Sigmoid colon (tissue), 3 donors: ENCODE data around the gene WDR5B.

Source experiments
- POLR2A ChIP-seq, 2 donors: fragments of 450-650 bp; IDR thresholded peaks; one replicate each; pipeline ENCODE4 v1.6.1; 2016; ENCODE audit warnings: antibody characterized with exemption in 2 of 2, mild to moderate bottlenecking in 2 of 2, moderate library complexity in 2 of 2
- TF ChIP-seq, protein P1 (sequence below), 4 experiments: fragments of 450-650 bp in 3 of 4; fragments of 200-600 bp in 1 of 4; IDR thresholded peaks; one replicate each; pipeline ENCODE4 v1.5.1; 2016 to 2019; ENCODE audit warnings: antibody characterized with exemption in 4 of 4, mild to moderate bottlenecking in 3 of 4, moderate library complexity in 2 of 4

DNA sequence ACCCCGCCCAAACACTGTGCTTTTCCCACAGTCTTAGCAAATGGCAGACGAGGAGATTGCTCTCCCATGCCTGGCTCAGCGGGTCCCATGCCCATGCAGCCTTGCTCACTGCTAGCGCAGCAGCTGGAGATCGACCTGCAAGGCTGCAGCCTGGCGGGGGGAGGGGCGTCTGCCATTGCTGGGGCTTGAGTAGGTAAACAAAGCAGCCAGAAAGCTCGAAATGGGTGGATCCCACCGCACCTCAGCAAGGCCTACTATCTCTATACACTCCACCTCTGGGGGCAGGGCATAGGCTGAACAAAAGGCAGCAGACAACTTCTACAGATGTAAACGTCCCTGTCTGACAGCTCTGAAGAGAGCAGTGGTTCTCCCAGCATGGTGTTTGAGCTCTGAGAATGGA is 27.2 kb upstream of the WDR5B start:
- no peak for TF ChIP-seq POLR2A (IDR thresholded peaks at IDR 0.05)
- TF ChIP-seq, protein P1, sequence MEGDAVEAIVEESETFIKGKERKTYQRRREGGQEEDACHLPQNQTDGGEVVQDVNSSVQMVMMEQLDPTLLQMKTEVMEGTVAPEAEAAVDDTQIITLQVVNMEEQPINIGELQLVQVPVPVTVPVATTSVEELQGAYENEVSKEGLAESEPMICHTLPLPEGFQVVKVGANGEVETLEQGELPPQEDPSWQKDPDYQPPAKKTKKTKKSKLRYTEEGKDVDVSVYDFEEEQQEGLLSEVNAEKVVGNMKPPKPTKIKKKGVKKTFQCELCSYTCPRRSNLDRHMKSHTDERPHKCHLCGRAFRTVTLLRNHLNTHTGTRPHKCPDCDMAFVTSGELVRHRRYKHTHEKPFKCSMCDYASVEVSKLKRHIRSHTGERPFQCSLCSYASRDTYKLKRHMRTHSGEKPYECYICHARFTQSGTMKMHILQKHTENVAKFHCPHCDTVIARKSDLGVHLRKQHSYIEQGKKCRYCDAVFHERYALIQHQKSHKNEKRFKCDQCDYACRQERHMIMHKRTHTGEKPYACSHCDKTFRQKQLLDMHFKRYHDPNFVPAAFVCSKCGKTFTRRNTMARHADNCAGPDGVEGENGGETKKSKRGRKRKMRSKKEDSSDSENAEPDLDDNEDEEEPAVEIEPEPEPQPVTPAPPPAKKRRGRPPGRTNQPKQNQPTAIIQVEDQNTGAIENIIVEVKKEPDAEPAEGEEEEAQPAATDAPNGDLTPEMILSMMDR (IDR thresholded peaks at IDR 0.05) = no peak
